Measurements from ENCODE around the gene TMEM237.

The TMEM237 gene

DNA sequence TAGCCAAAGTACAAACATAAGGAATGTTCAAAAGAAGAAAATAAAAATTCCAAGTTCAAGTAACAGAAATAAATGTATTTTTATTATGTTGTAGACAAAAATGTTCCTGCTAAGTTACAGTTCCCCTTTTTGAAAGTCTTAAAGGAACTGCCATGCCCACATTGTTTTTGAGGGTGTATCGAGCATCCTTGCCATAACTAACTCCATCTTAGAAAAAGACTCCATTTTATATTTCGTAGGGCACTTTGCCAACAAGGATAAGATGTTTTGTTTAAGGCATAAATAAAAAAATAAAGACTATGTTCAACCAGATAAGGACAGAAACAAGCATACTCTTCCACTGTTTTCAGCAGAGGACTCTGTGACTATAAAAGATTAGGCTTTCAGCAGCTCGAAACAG, 67.3 kb downstream of the TMEM237 start:
- Histone ChIP-seq H3K4me3 (ENCODE audit: low read depth, low read length, poor library complexity, severe bottlenecking) (no peak overlapping the region), H3K36me3 (ENCODE audit: insufficient read depth, low read length) (no peaks in the 10 kb centered on the region), H3K9me3 (ENCODE audit: low read length) (no peaks in the 10 kb centered on the region), H3K9ac (ENCODE audit: low read length) (no peak overlapping the region), H3K9me2 (ENCODE audit: low read depth, low read length) (no peaks in the 10 kb centered on the region), H3K79me2 (ENCODE audit: insufficient read depth, low read length) (no peaks in the 10 kb centered on the region), H3K4me2 (ENCODE audit: low read length) (no peak overlapping the region), H4K20me1 (ENCODE audit: insufficient read depth, low read length) (no peaks in the 10 kb centered on the region), H2AFZ (ENCODE audit: low read length) (no peak overlapping the region), H3K27ac (ENCODE audit: low read depth, low read length, poor library complexity, severe bottlenecking) (no peak overlapping the region), H3K27me3 (ENCODE audit: insufficient read depth, low read length) (no peaks in the 10 kb centered on the region), H3F3A (ENCODE audit: insufficient read depth, low read length) (no peaks in the 10 kb centered on the region), H3K4me1 (ENCODE audit: insufficient read depth, low read length, severe bottlenecking) (no peaks in the 10 kb centered on the region)
- TF ChIP-seq EZH2 (IDR thresholded peaks at IDR 0.05; ENCODE audit: borderline replicate concordance, low read length): no peak
- TF ChIP-seq, protein P1, sequence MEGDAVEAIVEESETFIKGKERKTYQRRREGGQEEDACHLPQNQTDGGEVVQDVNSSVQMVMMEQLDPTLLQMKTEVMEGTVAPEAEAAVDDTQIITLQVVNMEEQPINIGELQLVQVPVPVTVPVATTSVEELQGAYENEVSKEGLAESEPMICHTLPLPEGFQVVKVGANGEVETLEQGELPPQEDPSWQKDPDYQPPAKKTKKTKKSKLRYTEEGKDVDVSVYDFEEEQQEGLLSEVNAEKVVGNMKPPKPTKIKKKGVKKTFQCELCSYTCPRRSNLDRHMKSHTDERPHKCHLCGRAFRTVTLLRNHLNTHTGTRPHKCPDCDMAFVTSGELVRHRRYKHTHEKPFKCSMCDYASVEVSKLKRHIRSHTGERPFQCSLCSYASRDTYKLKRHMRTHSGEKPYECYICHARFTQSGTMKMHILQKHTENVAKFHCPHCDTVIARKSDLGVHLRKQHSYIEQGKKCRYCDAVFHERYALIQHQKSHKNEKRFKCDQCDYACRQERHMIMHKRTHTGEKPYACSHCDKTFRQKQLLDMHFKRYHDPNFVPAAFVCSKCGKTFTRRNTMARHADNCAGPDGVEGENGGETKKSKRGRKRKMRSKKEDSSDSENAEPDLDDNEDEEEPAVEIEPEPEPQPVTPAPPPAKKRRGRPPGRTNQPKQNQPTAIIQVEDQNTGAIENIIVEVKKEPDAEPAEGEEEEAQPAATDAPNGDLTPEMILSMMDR (IDR thresholded peaks at IDR 0.05; ENCODE audit: low read length): no peak

DNA sequence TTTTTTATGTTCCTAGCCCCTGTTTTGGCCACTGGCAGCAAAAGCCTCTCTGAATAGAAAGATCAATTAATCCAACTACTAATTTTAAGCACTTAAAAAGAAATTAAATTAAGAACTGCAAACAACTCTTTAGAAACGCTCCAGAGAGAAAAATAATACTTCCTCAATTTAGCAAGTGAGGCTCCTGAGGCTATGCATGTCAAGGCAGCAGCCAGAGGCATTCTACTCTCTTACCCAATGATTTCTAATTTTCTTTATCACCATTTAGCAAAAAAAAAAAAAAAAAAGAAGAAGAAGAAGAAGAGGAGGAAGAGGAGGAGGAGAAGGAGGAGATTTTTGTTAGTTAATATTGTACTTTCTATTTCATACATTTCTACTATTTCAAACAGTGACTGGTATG, 68.5 kb downstream of the TMEM237 start:
- Histone ChIP-seq H2AFZ (ENCODE audit: low read length) (no peak overlapping the region), H3K9me3 (ENCODE audit: low read length) (no peaks in the 10 kb centered on the region), H3K9me2 (ENCODE audit: low read depth, low read length) (no peaks in the 10 kb centered on the region), H3K79me2 (ENCODE audit: insufficient read depth, low read length) (no peaks in the 10 kb centered on the region), H3K36me3 (ENCODE audit: insufficient read depth, low read length) (no peaks in the 10 kb centered on the region), H3K4me3 (ENCODE audit: low read depth, low read length, poor library complexity, severe bottlenecking) (no peak overlapping the region), H3K27me3 (ENCODE audit: insufficient read depth, low read length) (no peaks in the 10 kb centered on the region), H3K4me2 (ENCODE audit: low read length) (no peak overlapping the region), H3K27ac (ENCODE audit: low read depth, low read length, poor library complexity, severe bottlenecking) (no peak overlapping the region), H3K4me1 (ENCODE audit: insufficient read depth, low read length, severe bottlenecking) (no peaks in the 10 kb centered on the region), H3F3A (ENCODE audit: insufficient read depth, low read length) (no peaks in the 10 kb centered on the region), H4K20me1 (ENCODE audit: insufficient read depth, low read length) (no peaks in the 10 kb centered on the region), H3K9ac (ENCODE audit: low read length) (no peak overlapping the region)
- TF ChIP-seq, protein P1 (IDR thresholded peaks at IDR 0.05; ENCODE audit: low read length): no peak
- no peak for TF ChIP-seq EZH2 (IDR thresholded peaks at IDR 0.05; ENCODE audit: borderline replicate concordance, low read length)

DNA sequence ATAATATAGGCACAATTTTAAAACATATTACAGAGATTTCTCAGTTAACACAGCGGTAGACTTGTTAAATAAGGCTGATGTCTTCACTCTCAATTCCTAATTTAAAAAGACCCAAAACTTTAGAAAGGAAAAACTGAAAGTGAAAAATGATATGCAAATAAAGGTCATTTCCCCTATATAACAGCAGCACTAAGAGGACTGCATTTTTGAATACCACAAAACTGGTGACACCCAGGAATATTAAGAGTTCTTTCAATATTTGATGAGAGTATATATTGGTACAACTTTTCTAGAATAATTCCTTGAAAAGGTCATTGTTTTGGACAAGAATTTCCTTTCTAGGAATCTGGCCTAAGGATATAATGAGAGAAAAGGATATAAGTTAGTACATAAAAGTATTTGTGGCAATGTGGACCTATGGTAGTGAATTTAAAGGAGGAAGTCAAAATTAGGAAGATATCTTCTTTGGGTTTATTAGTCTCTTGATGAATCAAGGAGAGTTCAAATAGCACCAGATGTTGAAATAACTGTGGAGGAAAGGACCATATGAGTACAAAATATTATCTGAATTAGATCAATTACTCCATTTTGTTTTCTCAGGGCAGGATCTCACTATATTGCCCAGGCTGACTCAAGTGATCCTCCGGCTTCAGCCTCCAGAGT, 70.3 kb downstream of the TMEM237 start:
- Histone ChIP-seq H3K9ac (ENCODE audit: low read length) (no peak overlapping the region), H3K4me1 (ENCODE audit: insufficient read depth, low read length, severe bottlenecking) (no peaks in the 10 kb centered on the region), H2AFZ (ENCODE audit: low read length) (no peak overlapping the region), H3K36me3 (ENCODE audit: insufficient read depth, low read length) (no peaks in the 10 kb centered on the region), H3K27ac (ENCODE audit: low read depth, low read length, poor library complexity, severe bottlenecking) (no peak overlapping the region), H3K4me2 (ENCODE audit: low read length) (no peak overlapping the region), H3K27me3 (ENCODE audit: insufficient read depth, low read length) (no peaks in the 10 kb centered on the region), H3F3A (ENCODE audit: insufficient read depth, low read length) (no peaks in the 10 kb centered on the region), H3K79me2 (ENCODE audit: insufficient read depth, low read length) (no peaks in the 10 kb centered on the region), H3K9me2 (ENCODE audit: low read depth, low read length) (no peaks in the 10 kb centered on the region), H3K4me3 (ENCODE audit: low read depth, low read length, poor library complexity, severe bottlenecking) (no peak overlapping the region), H4K20me1 (ENCODE audit: insufficient read depth, low read length) (no peaks in the 10 kb centered on the region), H3K9me3 (ENCODE audit: low read length) (no peaks in the 10 kb centered on the region)
- TF ChIP-seq EZH2 (IDR thresholded peaks at IDR 0.05; ENCODE audit: borderline replicate concordance, low read length): no peak
- TF ChIP-seq, protein P1 (IDR thresholded peaks at IDR 0.05; ENCODE audit: low read length): no peak

All from OCI-LY1 (cell line).